Fibroblast of skin of right quadriceps (primary cell): ENCODE data around the gene MFSD6.
"Not testable (repeated sequence)": the region's sequence is repeated elsewhere in the genome, so short reads cannot be mapped to it uniquely, and the experiment has no call there.

Source experiments
- DNase-seq: peaks from one replicate; pipeline ENCODE4 v3.0.0-alpha.2; 2013

The MFSD6 gene

DNA sequence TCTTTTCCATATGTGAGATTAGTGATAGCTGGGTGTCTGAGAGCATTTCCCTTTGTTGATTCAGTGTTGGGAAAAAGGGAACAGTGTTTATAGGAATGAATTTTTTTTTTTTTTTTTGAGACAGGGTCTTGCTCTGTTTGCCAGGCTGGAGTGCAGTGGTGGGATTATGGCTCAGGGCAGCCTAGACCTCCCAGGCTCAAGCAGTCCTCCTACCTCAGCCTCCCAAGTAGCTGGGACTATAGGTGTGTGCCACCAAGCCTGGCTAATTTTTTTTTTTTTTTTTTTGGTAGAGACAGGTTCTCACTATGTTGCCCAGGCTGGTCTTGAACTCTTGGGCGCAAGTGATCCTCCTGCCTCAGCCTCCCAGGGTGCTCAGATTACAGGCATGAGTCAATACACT lies 60.2 kb downstream of the MFSD6 start:
- DNase-seq, result not testable (repeated sequence)

DNA sequence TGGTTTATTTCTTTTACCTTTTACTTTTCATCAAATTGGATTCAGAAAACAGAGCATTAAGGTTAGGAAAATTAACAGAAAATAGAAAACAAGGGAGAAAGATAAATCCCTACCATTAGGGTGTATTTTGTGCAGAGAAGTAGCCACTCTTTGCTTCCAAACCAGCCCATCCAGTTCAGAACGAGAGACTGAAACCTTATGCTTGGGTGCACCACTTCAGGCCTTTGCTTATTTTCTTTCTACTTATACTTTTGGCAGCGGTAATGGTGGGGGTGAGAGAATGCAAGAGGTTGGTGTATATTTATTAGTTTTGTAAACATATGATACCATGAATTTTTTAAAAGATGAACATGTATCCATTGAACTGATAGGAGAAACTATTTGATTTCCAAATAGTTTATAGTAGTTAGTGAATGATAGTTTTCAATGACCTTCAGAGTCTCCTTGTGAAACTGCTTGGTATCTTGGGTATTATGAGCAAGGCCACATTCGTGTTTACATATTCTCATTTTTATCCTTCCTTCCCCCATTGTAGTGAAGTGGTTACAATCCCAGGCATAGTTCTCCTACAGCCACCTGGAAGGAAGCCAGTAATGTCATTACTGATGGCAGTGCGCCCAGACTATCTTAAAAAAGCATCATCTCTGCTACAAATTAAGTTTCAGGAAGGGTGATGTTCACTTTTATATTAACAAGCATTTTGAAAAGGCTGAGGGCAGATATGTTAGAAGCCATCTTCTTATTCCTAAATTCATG lies 60.8 kb downstream of the MFSD6 start:
- DNase-seq, result peak; percentile 98

DNA sequence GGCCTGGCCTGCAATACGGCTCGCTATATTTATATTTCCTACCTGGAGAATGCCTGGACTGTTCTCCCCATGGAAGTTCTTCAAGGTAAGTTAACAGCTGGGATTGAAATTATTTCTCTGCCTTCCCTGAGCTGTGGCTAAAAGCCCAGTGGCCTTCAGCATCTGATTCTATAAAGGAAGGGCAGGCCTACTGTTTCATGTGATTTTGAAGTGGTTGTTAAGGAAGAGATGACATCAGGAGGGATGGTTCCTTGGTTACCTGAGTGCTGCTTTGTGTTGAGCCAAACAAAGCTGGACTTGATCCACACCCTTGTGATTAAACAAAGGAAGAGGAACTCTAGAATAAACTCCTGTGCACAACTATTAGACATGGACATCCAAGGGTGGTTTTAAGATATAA lies 61.6 kb downstream of the MFSD6 start:
- peak; percentile 48 for DNase-seq

DNA sequence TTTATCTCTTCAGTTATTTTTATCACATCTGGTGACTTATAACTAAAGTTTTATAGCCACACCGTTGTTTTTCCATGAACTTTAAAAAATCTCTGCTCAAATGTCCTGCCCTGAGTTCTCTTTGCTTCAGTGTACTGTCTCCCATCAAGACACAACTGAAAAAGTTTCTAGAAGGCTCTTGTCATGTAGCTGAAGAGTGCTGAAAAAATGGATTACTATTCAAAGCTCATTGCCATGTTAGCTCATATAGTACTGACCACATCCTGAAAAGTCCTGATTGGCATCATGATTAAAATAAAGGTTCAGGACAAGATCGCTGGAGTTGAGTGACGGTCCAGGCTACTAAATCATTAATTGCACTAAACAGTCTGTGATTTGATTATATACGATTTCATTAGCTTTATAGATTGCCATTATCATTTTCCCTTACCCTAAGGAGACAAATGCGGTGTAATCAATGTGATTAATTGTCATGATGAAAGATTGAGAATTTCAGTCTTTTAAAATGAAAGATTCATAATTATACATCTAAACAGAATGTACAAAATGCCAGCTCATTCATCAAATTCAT lies 62.2 kb downstream of the MFSD6 start:
- DNase-seq, result no peak

DNA sequence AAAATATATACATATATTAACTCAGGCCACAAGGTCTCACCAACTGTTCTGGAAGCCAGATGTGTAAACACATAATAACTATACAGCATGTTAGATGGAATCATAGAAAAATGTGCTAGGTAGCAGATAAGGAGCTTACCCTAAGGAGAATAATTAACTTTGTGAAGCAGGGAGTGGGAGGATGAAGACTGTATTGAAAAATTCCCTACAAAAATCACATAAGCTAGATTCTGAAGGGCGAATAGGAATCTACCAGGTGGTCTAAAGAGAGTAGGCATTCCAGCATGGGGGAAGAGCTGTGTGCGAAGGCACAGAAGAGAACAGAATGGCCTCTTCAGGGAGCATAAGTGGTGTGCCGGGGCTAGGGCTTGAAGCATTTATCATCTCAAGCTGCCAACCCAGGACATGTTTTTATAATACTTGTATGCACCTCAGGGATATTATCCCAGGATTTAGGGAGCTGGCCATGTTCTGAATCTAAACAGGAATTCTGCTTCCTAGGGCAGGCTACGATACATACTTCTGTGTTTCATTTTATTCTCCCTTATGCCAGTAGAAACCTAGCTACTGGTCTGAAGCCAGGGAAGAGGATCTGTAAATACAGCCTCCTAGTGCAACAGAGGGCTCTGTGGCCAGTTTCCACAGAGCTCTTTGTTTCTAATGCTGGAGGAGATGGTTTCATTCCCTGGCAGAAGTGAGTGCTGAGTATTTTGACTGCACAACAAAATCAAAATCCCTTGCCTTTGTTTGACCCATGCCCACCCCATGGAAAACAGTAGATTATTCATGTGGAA lies 69.7 kb downstream of the MFSD6 start:
- DNase-seq, result no peak

DNA sequence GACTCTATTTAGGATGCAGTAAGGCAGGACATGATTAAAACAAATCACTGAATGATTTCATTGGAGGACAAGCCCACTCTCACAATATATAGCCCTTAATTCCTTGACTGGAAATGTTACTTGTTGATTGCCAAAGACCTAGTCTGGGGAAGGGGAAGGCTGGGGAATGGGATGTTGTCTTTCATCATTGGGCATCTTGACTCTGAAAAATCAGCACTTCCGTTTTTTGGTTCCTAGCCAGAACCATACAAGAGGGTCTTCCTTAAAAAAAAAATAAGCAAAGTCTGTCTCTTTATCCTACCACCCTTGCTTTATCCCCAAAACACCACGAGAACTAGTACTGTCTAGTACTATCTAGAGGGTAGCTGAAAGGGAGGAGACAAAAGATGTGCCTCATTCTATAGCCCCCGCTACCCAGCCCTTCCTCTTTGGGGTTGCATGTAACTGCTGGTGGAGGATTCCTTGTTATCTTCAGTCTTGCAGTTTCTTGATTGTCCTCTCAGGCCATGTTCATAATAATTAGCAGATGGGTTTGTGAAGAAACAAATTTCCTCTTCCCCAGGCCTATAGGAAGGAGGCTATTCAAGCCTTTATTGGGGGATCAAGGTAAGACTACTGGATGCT lies 70.5 kb downstream of the MFSD6 start:
- DNase-seq, result no peak

DNA sequence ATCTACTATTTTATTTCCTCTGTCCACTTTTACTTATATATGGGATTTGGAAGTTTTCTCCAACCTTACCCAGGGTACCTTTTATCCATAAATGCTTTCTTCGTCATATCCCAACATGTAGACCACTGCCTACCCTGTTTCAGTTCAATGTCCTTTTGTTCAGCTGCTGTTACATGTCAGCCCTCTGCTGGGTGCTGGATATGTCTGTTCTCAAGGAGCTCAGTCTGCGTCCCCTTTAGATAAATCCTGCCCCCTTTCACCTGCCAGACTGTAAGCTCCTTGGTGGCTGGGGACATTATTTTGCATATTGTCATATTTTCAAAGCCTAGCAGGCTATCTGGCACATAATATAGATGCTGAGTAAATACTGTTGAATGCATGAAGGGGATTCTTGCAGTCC lies 73.2 kb downstream of the MFSD6 start:
- no peak for DNase-seq

DNA sequence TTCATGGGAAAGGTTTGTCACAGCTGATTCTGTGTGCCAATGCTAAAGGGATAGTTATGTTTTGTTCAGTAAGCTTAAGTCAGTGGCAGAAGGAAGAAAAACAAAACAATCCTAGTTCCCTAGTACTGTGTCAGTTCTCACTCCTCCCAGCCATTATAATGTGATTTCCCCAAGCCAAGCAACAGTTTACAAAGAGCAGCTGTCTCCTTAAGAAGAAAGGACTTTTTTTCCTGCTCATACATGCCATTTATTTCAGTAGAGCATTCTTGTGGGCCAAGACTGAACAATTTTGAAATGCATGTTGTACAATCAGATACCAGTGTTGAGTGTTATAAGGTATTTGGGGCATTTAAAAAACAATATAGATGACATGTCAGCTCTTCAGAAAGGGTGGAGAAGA lies 74.3 kb downstream of the MFSD6 start:
- DNase-seq, result no peak

DNA sequence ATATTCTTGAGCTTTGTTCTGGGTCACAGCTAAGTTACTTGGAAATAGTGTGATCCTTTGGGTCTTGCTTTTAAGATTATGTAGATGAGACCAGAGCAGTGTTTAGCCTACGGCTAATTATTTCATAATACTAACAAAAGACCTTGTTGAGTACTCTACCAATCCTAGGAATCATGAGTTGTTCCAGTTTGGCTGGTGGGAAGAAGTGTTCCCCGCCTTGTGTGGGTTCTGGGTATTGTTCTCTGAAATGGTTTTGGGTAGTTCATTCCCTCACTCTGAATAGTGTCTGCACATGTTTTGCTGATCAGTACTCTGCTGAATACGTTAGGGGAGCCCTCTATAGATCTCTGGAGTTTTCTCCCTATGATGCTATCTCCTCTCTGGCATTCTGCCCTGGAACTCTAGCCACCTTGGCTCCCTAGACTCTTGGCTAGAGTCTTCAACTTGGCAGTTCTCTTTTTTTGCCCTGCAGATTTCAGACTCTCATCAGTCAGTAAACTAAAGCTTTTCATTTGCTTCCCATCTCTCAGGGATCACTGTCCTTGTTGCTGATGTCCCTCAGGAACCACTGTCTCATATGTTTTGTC lies 78.0 kb downstream of the MFSD6 start:
- DNase-seq, result no peak

DNA sequence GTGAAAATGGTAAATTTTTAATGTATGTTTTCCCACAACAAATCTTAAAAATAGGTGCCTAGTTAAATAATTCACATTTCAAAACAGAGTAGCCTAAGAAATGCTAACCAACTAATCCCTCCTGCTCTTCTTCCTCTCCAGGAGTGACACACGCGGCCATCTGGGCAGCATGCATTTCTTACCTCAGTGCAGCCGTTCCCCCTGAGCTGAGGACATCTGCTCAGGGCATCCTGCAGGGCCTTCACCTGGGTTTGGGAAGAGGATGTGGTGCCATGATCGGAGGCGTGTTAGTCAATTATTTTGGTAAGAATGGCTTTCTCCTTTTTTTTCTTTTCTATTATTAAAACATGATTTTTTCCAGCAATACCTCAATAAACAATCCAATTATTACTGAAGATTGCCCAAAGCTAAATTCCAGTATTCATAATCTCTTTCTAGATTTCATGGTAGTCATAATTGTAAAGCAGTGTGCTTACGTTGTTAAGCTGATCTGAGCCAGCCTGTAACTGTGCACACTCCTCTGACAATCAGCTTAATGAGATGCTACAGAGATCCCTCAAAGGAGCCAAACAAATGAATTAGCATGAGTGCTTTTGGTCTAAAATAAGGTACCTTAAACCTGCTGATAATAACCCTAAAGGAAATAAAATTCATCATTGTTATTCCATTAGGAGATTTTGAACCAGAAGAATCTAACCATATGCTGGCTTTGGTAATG lies 80.5 kb downstream of the MFSD6 start:
- DNase-seq, result no peak

DNA sequence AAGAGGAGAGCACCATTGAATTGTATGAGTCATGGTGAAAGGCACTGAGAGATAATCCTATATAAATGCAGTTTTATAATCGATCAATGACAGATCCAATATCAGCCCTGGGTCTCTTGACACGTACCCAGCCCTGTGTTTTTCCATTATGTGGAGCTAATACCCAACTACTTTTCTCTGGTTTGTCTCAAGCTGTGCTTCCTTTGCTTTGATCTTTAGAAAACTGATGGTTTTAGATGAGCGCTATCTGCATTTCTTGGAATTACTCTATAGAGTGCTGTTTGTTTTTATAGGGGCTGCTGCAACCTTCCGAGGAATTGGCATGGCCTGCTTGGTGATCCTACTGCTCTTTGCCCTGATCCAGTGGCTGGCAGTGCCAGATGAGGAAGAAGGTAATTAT lies 81.3 kb downstream of the MFSD6 start:
- DNase-seq, result no peak

DNA sequence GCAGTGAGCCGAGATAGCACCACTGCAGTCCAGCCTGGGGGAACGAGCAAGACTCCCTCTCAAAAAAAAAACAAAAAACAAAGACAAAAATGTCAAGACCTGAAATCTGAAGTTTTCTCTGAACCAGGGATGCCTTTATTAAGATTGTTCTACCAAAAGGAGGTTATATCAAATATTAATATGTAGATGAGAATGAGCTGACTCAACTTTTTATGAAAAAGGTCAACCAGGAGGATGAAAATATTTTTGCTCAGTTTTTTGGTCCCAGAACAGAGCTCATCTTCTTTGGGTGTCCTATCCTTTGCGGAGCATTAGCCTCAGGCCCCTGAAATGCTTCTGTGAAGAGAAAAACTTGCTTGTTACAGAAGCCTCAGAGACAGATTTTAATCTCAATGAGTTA lies 82.3 kb downstream of the MFSD6 start:
- no peak for DNase-seq

DNA sequence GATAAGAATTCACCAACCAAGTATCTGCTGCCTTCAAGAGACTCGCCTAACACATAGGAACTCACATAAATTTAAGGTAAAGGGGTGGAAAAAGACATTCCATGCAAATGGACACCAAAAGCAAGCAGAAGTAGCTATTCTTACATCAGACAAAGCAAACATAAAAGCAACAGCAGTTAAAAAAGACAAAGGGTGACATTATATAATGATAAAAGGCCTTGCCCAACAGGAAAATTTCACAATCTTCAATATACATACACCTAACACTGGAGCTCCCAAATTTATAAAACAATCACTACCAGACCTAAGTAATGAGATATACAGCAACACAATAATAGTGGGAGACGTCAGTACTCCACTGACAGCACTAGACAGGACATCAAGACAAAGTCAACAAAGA lies 84.9 kb downstream of the MFSD6 start:
- DNase-seq, result no peak

DNA sequence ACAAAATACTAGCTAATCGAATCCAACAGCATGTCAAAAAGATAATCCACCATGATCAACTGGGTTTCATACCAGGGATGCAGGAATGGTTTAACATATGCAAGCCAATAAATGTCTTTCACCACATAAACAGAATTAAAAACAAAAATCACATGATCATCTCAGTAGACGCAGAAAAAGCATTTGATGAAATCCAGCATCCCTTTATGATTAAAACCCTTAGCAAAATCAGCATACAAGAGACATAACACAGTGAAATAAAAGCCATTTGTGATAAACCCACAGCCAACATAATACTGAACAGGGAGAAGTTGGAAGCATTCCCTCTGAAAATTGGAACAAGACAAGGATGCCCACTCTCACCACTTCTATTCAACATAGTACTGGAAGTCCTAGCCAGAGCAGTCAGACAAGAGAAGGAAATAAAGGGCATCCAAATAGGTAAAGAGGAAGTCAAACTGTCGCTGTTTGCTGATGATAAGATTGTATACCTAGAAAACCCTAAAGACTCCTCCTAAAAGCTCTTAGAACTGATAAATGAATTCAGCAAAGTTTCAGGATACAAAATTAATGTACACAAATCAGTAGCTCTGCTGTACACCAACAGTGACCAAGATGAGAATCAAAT lies 86.6 kb downstream of the MFSD6 start:
- not testable (repeated sequence) for DNase-seq

DNA sequence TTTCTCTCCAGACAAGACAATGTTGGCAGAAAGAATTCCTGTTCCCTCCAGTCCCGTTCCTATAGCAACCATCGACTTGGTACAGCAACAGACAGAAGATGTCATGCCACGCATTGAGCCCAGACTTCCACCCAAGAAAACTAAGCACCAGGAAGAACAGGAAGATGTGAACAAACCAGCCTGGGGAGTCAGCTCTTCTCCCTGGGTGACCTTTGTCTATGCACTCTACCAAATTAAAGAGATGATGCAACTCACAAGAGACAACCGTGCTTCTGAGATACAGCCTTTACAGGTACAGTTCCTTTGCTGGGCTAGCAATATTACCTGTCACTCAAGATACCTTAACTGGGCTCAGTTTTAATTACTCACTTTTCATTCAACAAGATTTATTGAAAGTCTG lies 89.3 kb downstream of the MFSD6 start:
- DNase-seq, result peak; percentile 8

DNA sequence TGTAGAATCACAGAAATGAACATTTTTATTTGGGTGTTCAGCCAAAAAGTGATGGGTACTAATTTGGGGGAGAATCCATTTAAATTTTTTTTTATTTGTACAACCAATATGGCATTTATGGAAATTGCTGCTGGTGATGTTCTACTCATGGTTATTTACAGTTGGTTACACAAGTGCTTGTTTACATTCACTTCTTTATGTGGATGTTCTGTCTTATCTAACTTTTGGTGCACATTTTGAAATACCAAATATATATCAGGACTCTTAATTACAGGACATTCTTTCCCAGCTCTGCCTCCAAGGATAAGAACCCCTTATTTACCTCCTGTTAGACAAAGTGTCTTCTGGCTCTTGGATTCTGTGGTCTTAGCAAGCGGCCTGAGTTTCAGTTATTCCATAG lies 91.1 kb downstream of the MFSD6 start:
- no peak for DNase-seq

DNA sequence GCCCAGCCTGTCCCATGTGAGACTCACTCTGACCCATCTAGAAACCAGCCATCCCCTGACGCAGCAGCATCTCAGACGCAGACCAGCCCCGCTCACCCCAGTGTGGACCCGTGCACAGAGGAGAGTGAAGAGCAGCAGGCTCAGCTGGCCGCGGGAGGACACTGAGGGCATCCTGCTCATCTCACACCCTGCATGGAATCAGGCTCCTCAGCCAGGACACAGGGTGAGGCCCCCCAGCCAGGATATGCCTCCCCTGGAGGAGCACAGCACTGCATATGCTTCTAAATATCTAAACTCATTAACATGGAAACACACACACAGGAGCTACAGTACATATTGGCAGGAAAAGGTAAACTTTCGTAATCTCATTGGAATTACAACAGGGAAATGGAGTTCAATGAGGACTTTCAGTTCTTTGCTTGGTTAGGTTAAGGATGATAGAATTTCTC lies 91.9 kb downstream of the MFSD6 start:
- DNase-seq, result no peak

DNA sequence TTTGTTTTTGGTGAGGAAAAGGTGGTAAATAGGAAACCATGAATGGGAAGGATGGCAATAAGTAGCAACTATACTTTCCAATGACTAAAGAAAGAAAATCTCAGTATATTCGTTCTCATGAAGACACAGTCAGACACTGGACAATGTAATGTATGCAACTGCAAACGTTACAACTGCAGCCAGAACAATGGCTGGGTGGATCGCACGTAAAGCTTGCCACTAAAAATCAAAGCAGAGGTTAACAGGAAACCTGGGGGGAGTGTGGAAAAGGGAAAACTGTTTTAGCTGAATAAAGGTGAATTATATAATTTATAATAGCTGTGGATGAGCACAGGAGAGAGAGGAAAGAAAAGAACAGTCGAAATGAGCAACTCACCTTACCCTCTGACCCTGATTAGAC lies 93.1 kb downstream of the MFSD6 start:
- no peak for DNase-seq

DNA sequence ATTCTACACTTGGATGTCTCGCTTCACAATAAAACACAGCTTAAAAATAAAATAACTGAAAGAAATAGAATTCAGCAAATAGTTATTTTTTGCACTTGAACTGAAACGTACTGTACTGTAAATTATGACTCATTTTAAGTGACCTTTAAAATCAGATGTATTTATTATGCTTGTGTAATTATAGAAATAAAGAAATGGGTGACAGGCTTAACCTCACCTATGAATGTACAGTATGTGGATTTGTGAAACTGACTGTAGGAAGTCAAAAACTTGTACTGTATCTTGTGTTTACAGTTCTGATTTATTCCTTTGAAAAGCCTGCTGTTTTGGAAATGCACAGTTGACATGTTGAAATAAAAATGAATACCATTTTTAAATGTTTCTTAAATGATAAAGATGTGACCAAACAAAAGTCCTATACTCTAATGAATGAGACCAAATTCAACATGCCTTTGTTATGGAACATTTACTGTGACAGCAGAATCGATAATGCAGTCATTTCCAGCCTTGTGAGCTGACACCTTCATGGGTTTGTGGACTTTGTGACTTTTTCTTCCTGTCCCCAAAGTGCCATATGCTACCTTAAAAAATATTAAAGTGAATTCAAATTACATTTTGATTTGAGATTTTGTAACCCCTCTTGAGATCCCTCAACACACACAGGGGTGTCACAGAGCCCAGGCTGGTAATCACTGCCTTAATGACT lies 93.7 kb downstream of the MFSD6 start:
- DNase-seq, result no peak

DNA sequence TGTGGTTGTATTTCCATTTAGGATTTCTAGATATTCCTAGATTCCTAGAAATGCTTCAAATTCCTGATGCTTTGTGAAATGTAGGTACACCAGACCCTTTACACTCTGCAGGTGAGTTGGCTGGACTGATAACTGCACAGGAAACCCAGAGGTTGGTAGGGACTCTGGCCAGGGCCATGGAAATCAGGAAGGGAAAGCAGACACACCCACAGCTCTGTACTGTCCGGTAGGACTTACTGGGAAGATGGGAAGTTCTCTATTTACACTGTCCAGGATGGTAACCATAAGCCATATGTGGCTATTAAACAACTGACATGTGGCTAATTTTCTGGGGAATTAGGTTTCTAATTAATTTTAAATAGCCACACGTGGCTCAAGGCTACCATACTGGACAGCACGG lies 94.9 kb downstream of the MFSD6 start:
- no peak for DNase-seq

DNA sequence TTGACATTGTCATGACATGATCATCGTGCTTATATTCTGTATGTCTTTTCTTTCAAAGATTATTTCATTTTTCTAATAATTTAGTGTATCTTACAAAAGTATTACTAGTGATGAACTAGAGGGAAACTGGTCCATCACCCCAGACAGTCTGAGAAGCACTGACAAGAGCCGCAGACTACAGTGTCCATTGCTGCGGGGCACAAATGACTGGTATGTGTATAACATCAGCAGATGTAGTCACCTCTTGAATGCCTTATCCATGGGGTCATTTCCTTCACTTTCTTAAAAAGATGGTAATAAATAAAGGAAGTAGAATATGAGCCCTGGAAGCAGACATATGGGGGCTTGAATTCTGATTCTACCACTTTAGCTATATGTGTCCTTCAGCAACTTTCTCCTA lies 96.8 kb downstream of the MFSD6 start:
- no peak for DNase-seq
